GM18508 (cell line): ENCODE measurements around the gene PHETA1.
"Not testable (repeated sequence)": the region's sequence is repeated elsewhere in the genome, so short reads cannot be mapped to it uniquely, and the experiment has no call there.

Experiments used
- ATAC-seq: cut with Tn5 transposase; IDR thresholded peaks from one replicate; pipeline ENCODE4 v1.9.1; 2021; ENCODE audit warnings: moderate number of reproducible peaks; ENCODE audit not compliant: insufficient read depth, unreplicated experiment

The PHETA1 gene

DNA sequence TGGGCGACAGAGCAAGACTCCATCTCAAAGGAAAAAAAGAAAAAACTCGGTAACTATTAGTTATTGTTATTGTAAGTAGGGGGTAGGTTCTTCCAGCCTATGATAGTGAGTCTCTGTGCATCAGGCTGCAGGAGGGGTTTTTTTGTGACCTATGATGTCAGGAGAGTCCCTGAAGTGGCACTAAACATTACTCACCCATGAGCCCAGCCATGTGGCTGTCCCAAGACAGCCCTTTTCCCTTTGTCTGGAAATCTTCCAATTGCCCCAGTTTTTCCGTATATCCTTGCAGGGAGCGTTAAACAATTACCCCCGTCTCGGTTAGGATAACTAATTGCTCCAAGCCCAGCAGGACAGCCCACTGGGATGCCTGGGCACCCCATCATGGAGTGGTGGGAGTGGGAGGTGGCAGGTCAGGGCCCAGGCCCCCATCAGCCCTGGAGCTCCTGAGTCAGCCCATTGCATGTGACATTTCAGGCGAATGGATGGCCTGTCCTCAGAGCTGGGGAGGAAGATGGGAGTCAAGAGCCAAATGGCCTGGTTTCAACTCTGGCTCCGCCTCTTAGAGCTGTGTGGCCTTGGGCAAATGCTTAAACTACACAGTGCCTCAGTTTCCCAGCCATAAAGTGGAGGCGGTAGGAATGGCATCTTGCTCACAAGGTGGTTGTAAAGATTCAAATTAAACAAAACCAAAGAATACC, 16.4 kb downstream of the PHETA1 start:
- no peak for ATAC-seq

DNA sequence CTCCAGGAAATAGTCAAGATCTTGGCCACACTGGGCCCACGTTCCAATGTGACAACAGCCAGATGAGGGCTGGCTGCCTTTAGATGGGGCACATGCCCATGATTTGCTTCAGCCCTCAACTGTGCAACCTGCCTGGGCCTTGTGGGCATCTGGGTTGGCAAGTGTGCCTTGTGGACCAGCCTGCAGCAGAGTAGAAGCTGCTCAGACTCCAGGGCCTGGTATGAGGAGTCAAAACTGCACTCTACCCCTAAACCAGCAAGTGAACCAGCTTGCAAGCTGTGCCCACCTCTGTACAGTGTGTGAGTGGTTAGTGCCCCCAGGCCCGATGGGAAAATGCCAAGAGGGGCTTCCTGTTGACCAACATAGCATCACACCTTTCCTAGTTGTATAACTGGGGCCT, 17.9 kb downstream of the PHETA1 start:
- no peak for ATAC-seq

- no peak for ATAC-seq
These were observed 19.0 kb downstream of the PHETA1 start for GRCh38 chr12:111349748-111350520.

- no peak for ATAC-seq
These were observed 19.7 kb downstream of the PHETA1 start for GRCh38 chr12:111349101-111349747.

- no peak for ATAC-seq
These were observed 20.8 kb downstream of the PHETA1 start for GRCh38 chr12:111347891-111348644.

DNA sequence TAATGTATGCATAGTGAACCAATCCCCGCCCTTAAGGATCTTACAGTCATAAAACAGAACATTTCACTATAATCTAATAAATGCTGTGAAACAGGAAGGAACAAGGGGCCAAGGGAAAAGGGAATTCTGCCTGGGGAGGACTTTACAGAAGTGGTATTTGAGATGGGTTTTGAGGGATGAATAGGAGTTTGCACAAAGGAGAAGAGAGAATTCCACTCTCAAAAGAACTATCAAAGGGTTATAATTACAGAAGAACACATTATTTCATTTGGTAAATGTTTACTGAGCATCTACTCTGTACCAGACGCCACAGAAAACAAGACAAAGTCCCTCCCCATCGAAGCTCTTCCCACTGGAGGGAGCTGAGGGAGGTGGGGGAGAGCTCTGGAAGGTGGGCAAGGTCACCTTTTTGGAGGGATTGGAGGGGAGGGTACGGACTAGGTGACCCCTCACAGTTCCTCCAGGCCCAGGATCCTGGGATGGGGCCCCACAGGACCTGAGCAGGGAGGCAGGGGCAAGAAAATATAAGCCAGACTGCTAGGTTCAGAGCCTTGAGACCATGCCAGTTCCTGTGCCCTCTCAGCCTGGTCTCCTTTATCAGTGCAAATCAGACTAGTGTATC, 24.5 kb downstream of the PHETA1 start:
- no peak for ATAC-seq

GRCh38 chr12:111343181-111343580, 25.7 kb downstream of the PHETA1 start:
- no peak for ATAC-seq

GRCh38 chr12:111342376-111342775, 26.5 kb downstream of the PHETA1 start:
- ATAC-seq = no peak

DNA sequence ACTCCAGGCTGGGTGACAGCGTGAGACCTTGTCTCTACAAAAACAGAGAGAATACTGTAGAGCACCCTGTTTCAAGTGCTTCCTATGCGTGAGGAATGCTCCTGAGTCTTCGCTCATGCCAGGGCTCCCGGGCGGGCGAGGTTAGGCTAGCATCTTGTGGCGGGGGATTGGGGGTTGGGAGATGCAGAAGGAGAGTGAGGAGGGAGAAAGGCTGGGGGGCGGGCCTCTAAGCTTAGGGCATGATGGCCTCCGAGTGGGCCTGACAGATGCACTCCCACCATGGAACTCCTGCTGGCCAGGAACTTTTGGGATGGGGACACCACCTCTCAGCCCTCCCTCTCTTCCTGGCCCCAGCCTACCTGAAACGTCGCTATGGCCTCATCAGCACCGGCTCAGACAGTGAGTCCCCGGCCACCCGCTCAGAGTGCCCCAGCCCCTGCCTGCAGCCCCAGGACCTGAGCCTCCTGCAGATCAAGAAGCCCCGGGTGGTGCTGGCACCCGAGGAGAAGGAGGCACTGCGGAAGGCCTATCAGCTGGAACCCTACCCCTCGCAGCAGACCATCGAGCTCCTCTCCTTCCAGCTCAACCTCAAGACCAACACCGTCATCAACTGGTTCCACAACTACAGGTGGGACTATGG, 27.3 kb downstream of the PHETA1 start:
- no peak for ATAC-seq

GRCh38 chr12:111340680-111341079, 28.2 kb downstream of the PHETA1 start:
- ATAC-seq = not testable (repeated sequence)

GRCh38 chr12:111340231-111340630, 28.7 kb downstream of the PHETA1 start:
- no peak for ATAC-seq

DNA sequence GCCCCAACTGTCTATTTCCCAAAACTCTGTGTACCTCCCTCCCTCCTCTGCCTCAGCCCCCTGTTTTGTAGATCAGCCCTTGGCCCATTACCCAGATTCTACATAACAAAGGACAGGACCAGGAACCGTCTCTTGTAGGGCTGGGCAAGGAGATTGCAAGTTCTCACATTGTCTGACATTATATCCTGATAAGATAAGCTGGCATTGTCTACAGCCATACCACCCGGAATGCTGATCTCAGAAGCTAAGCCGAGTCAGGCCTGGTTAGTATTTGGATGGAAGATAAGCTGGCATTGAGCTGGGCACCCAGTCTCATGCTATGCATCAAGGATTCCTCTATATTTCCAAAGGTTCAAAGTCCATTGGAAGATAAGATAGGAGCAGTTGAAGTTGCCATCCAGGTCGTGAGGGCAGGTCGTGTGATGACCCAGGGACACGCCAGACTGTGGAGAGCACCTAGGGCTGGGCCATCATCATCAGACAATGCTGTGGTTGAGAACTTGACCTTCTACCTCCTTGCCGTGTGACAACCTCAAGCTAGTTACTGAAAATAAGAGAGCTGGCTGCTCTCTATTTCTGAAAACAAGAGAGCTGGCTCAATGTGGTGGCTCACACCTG, 29.5 kb downstream of the PHETA1 start:
- ATAC-seq = no peak

GRCh38 chr12:111338096-111338495, 30.8 kb downstream of the PHETA1 start:
- no peak for ATAC-seq

GRCh38 chr12:111337371-111337770, 31.5 kb downstream of the PHETA1 start:
- ATAC-seq = no peak

DNA sequence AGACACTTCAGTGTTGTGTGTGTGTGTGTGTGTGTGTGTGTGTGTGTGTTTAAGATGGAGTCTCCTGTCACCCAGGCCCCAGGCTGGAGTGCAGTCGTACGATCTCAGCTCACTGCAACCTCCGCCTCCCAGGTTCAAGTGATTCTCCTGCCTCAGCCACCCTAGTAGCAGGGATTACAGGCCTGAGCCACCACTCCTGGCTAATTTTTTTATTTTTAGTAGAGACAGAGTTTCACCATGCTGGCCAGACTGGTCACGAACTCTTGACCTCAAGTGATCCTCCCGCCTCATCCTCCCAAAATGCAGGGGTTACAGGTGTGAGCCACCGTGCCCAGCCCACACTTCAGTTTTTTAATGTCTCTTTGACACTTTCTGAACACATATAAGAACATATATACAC, 32.5 kb downstream of the PHETA1 start:
- not testable (repeated sequence) for ATAC-seq

- no peak for ATAC-seq
These were observed 33.1 kb downstream of the PHETA1 start for GRCh38 chr12:111335811-111336210.

GRCh38 chr12:111335301-111335700, 33.6 kb downstream of the PHETA1 start:
- not testable (repeated sequence) for ATAC-seq

- ATAC-seq = no peak
These were observed 34.4 kb downstream of the PHETA1 start for GRCh38 chr12:111334393-111334915.
